GM19463 (cell line): ENCODE results near the gene NSUN6.

ENCODE experiments used
- ATAC-seq: cut with Tn5 transposase; IDR thresholded peaks from one replicate; pipeline ENCODE4 v1.9.1; 2021; ENCODE audit warnings: mild to moderate bottlenecking, moderate library complexity; ENCODE audit not compliant: unreplicated experiment

The NSUN6 gene, protein sequence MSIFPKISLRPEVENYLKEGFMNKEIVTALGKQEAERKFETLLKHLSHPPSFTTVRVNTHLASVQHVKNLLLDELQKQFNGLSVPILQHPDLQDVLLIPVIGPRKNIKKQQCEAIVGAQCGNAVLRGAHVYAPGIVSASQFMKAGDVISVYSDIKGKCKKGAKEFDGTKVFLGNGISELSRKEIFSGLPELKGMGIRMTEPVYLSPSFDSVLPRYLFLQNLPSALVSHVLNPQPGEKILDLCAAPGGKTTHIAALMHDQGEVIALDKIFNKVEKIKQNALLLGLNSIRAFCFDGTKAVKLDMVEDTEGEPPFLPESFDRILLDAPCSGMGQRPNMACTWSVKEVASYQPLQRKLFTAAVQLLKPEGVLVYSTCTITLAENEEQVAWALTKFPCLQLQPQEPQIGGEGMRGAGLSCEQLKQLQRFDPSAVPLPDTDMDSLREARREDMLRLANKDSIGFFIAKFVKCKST

GRCh38 chr10:18651324-18652007, at the start of gene NSUN6:
NSUN6 (minus strand) TSS chr10:18651587; CDS start chr10:18651203, 384 bp downstream.
- peak; percentile 98 for ATAC-seq

GRCh38 chr10:18699849-18700840, 48.8 kb upstream of the NSUN6 start:
- ATAC-seq, result no peak

GRCh38 chr10:18690541-18690940, 39.2 kb upstream of the NSUN6 start:
- ATAC-seq, result no peak

GRCh38 chr10:18689498-18689897, 38.1 kb upstream of the NSUN6 start:
- no peak for ATAC-seq

GRCh38 chr10:18687706-18688105, 36.3 kb upstream of the NSUN6 start:
- ATAC-seq, result no peak

DNA sequence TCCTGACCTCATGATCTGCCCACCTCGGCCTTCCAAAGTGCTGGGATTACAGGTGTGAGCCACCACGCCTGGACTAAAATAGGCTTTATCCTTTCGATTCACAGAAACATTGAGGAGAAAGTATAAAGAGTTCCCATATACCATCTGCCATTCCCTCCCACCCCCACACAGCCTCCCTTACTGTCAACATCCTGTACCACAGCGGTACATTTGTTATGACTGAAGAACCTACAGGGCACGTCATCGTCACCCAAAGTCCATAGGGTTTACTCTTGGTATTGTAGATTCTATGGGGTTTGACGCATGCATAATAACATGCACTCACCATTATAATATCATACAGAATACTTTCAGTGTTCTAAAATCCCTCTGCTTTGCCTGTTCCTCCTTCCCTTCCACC, 35.8 kb upstream of the NSUN6 start:
- ATAC-seq, result no peak

GRCh38 chr10:18685555-18685954, 34.2 kb upstream of the NSUN6 start:
- no peak for ATAC-seq

DNA sequence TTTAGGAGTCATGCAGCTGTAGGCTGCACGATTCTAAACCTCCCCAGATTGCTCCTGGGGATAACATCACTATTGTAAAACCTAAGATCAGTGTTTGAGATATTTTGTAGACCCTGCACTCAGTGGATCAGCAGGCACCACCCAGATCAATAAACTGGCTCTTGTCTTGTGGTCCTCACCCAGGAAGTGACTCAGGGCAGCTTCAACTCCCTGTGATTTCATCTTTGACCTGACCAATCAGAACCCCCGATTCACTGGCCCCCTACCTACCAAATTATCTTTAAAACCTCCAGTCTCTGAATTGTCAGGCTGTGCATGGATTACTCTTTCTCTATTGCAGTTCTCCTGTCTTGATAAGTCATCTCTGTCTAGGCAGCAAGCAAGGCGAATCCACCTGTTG, 33.6 kb upstream of the NSUN6 start:
- no peak for ATAC-seq

DNA sequence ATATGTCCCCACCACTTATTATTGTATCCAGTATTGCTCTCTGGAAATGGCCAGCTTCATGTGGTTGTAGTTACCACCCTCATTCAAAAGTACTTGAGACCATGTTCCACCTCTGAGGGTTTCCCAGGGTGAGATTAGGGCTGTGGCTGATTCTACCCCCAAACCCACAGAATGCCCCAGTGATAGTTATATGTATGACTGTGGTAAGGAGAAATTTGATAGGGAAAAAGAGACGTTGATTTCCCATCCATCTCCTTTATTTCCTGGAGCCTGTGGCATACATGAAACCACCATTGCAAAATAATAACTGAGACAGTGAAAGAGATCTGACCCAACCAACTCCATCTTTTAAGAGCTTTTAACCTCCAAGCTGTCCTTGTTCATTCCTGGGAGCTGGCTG, 33.0 kb upstream of the NSUN6 start:
- ATAC-seq, result no peak

GRCh38 chr10:18683427-18683826, 32.0 kb upstream of the NSUN6 start:
- ATAC-seq, result no peak

- ATAC-seq, result no peak
Measured at GRCh38 chr10:18681971-18682411, 30.6 kb upstream of the NSUN6 start.

DNA sequence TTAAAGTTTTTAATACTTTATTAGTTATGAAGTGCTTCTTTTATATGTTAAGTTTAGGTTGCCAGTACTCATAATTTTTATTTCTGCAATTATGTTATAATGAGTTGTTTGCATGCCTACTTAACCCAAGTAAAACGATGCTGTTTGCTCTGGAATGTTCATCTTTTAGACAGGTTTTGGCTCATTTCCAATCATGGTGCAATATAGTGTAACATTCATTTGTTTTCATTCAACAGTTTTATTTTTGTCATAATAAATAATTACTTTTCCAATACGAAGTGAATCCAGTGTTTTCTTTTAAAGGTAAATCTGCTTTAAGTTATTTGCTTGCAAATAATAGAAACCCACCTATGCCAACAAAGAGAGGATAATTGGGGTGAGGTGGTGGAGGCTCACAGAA, 30.0 kb upstream of the NSUN6 start:
- no peak for ATAC-seq

GRCh38 chr10:18680754-18681153, 29.4 kb upstream of the NSUN6 start:
- ATAC-seq, result no peak

- no peak for ATAC-seq
Measured at GRCh38 chr10:18675086-18675801, 23.9 kb upstream of the NSUN6 start.

DNA sequence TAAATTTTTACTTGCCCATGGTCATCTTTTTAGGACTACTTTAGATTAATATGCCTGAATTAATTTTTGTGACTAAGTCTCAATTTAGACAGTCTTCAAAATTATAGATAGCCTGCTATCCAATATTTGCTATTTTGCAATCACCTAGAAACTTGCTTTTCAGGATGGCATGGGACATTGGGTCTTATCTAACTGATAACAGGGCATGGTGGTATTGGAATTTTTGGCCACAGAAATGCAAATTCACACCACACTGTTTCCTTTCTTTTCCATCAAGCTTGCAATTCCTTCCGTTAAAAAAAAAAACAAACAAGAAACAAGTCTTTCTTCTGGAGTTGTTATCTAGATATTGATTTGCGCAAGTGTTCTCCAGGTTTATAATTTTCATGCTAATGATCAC, 16.6 kb upstream of the NSUN6 start:
- ATAC-seq, result no peak

- no peak for ATAC-seq
Measured at GRCh38 chr10:18666810-18667209, 15.4 kb upstream of the NSUN6 start.

- no peak for ATAC-seq
Measured at GRCh38 chr10:18665815-18666558, 14.6 kb upstream of the NSUN6 start.

DNA sequence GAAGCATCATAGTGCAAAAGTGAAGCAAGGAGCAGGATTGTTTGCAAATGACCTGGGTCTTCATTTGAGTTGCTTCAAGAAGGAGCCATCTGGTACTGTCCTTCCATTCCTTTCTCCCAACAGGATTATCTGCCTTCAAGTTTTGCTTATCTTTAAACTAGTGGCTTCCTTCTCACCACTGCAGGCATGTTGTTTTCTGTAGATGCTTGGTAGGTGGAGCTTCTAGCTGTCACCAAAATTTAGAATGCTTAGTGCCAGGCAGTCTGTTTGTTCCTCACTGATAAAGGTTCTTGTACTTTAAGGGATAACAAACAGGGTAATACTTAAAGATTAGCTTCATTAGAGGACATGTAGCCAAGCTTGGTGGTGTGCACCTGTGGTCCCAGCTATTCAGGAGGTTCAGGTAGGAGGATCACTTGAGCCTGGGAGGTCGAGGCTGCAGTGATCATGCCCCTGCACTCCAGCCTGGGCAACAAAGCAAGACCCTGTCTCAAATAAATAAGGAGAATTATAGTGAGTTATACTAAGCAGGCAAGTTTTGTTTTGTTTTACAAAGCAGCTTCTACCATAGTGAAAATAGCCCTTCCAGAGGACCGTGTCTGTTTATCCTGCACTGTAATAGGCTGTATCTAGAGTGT, 13.6 kb upstream of the NSUN6 start:
- ATAC-seq, result no peak

GRCh38 chr10:18660816-18661431, 9.5 kb upstream of the NSUN6 start:
- ATAC-seq, result no peak
